ENCODE results near the gene TRHDE. TPM values are rescaled to one million over a fixed set of nuclear protein-coding genes. Genes with fewer than 3 reads are reported as not detected.
"Not testable (repeated sequence)": the region's sequence is repeated elsewhere in the genome, so short reads cannot be mapped to it uniquely, and the experiment has no call there.

Gene TRHDE
- total and polyA plus RNA-seq, 9 donors: 0.29 to 2.3 (median 0.49) TPM

DNA sequence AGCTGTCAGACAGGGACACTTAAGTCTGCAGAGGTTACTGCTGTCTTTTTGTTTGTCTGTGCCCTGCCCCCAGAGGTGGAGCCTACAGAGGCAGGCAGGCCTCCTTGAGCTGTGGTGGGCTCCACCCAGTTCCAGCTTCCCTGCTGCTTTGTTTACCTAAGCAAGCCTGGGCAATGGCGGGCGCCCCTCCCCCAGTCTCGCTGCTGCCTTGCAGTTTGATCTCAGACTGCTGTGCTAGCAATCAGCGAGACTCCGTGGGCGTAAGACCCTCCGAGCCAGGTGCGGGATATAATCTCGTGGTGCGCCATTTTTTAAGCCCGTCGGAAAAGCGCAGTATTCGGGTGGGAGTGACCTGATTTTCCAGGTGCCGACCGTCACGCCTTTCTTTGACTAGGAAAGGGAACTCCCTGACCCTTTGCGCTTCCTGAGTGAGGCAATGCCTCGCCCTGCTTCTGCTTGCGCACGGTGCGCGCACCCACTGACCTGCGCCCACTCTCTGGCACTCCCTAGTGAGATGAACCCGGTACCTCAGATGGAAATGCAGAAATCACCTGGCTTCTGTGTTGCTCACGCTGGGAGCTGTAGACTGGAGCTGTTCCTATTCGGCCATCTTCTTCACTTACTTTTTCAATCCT is 248.0 kb downstream of the TRHDE start:
- H3K27me3 ChIP-seq (ENCODE audit: control insufficient read depth, insufficient read depth, low read length); H3K9me3 ChIP-seq (replicated peaks; ENCODE audit: control insufficient read depth, low read depth, low read length); H3K4me1 ChIP-seq (ENCODE audit: control insufficient read depth, insufficient read depth, low read length); DNase-seq; H3K36me3 ChIP-seq (ENCODE audit: control insufficient read depth, insufficient read depth, low read length); H3K27ac ChIP-seq (ENCODE audit: low read length); H3K4me3 ChIP-seq (ENCODE audit: low read length): not testable (repeated sequence)
- 94% methylated on average over 20 of the region's 27 CpGs for WGBS (ENCODE audit: insufficient coverage)

DNA sequence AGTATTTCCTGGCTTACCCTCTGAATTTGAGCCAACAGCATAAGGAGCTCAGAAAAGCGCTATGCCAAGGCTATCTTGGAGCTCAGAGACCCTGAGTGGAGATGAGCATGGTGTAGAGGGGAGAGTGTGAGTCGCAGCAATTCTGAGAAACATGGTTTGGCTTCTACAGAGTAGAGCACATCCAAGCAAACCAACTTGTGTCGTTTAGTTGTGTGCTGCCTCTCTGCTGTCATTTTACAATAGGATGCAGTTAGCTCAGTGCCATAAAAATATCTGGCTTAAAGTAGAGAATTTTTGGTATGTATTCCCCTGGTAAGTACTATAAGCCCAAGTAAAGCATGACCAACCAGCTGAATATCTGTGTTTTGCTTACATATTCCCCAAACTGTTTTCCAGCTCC is 249.2 kb downstream of the TRHDE start:
- H3K27ac ChIP-seq (ENCODE audit: low read length): no peak overlapping the region
- no peaks in the 10 kb centered on the region for H3K9me3 ChIP-seq (replicated peaks; ENCODE audit: control insufficient read depth, low read depth, low read length)
- H3K36me3 ChIP-seq (ENCODE audit: control insufficient read depth, insufficient read depth, low read length): no peaks in the 10 kb centered on the region
- 17% methylated on average over 1 of the region's 3 CpGs for WGBS (ENCODE audit: insufficient coverage)
- DNase-seq: peak; percentile 67
- H3K4me3 ChIP-seq (ENCODE audit: low read length): no peak overlapping the region
- H3K27me3 ChIP-seq (ENCODE audit: control insufficient read depth, insufficient read depth, low read length): no peaks in the 10 kb centered on the region
- H3K4me1 ChIP-seq (ENCODE audit: control insufficient read depth, insufficient read depth, low read length): no peaks in the 10 kb centered on the region

DNA sequence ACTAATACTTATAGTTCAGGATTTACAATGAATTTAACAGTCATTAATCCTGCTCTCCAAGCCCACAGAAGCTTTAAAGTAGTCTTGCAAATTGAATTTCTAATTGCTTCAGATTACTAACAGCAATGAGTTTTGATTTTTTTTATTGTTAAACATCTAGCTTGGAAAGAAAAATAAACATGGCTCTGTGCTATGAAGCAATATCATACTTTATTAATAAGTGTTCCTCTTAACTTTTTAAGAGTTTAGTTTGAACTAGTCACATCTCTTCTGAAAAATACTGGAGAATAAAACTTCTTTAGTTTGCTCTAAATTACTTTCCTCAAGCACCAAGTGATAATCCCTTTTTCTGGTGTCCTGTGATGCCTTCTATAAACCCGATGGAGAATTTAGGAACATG is 250.2 kb downstream of the TRHDE start:
- no peaks in the 10 kb centered on the region for H3K36me3 ChIP-seq (ENCODE audit: control insufficient read depth, insufficient read depth, low read length)
- H3K27ac ChIP-seq (ENCODE audit: low read length): no peak overlapping the region
- no peaks in the 10 kb centered on the region for H3K27me3 ChIP-seq (ENCODE audit: control insufficient read depth, insufficient read depth, low read length)
- DNase-seq: no peak
- H3K4me1 ChIP-seq (ENCODE audit: control insufficient read depth, insufficient read depth, low read length): no peaks in the 10 kb centered on the region
- no peaks in the 10 kb centered on the region for H3K9me3 ChIP-seq (replicated peaks; ENCODE audit: control insufficient read depth, low read depth, low read length)
- no CpG with 5 or more reads among the region's 1 CpG for WGBS (ENCODE audit: insufficient coverage)
- no peak overlapping the region for H3K4me3 ChIP-seq (ENCODE audit: low read length)

DNA sequence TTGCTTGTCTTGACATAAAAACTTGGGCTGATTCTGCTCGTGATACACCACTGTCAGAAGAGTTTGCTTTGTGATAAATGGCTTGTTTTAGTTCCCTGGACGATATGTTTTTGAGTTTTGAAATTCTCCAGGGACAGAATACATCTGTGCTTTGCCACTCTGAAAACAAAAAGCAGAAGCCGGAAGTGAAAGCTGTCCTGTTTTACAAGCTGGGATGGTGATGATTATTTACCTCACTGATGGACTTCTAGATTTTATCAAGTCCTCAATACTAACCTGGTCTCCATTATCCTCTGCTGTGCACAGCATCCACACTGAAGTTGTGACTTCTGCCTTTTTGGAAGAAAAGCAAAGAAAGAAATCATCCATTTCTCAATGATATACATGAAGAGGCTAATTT is 251.6 kb downstream of the TRHDE start:
- no peak overlapping the region for H3K4me3 ChIP-seq (ENCODE audit: low read length)
- H3K27me3 ChIP-seq (ENCODE audit: control insufficient read depth, insufficient read depth, low read length): no peaks in the 10 kb centered on the region
- no peaks in the 10 kb centered on the region for H3K9me3 ChIP-seq (replicated peaks; ENCODE audit: control insufficient read depth, low read depth, low read length)
- no peaks in the 10 kb centered on the region for H3K4me1 ChIP-seq (ENCODE audit: control insufficient read depth, insufficient read depth, low read length)
- H3K36me3 ChIP-seq (ENCODE audit: control insufficient read depth, insufficient read depth, low read length): no peaks in the 10 kb centered on the region
- H3K27ac ChIP-seq (ENCODE audit: low read length): no peak overlapping the region
- WGBS (ENCODE audit: insufficient coverage): 51% methylated on average over 2 of the region's 3 CpGs
- no peak for DNase-seq

DNA sequence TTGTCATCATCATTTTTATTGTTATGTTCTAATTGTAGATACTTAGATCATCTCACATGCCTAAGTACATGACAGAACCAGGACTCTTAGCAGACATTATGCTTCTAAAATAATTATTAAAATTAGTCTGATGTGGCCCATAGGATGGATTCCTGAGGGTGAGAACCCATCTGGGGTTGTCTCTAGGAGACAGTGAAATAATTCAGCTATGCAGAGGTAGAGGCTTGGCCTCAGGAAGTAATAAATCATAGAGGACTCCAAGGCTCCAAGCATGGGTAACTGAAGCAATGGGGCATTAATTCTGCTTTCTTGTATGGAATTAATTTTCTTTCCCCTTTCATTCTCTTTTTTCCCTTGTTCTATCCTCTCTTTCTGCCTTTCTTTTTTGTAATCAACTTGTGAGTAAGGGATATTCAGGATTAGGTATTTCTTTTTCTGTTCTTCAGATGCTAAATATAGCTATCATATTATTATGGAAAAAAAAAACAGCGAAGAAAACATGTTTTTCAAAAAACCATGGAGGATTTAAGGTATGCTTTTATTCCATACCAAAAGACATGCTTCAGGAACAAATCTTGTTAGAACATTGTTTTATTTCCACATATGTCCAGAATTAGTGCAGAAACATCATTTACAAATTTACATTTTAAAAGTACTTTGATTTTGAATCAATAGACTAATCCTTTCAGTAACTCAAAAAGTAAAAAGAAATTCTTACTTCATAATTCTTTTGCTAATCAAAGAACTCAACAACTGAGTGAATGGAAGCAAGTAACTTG is 263.2 kb downstream of the TRHDE start:
- Histone ChIP-seq H3K36me3 (ENCODE audit: control insufficient read depth, insufficient read depth, low read length) (no peaks in the 10 kb centered on the region), H3K4me1 (ENCODE audit: control insufficient read depth, insufficient read depth, low read length) (no peaks in the 10 kb centered on the region), H3K27ac (ENCODE audit: low read length) (no peak overlapping the region), H3K27me3 (ENCODE audit: control insufficient read depth, insufficient read depth, low read length) (no peaks in the 10 kb centered on the region), H3K9me3 (replicated peaks; ENCODE audit: control insufficient read depth, low read depth, low read length) (no peaks in the 10 kb centered on the region), H3K4me3 (ENCODE audit: low read length) (no peak overlapping the region)
- DNase-seq: no peak
- WGBS (ENCODE audit: insufficient coverage): no CpG with 5 or more reads among the region's 1 CpG

DNA sequence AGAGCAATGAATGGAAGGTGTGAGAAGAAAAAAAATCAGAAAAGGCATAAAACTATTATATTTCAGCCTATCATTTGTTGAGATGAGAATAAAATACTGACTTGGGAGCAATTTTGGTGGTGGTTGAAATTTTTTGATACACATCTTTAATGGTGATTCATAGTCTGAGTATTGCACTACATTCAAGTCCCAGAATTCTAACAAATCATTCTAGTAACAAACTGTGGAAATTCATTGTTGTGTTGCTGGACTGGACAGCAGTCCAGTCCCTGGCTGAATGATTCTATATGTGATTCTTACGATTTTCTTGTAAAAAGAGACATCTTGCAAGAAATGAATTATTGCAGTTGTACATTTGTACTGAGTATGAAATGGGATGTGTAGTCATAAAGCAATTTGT is 268.6 kb downstream of the TRHDE start:
- no peak for DNase-seq
- Histone ChIP-seq H3K27me3 (ENCODE audit: control insufficient read depth, insufficient read depth, low read length) (no peaks in the 10 kb centered on the region), H3K4me3 (ENCODE audit: low read length) (no peak overlapping the region), H3K36me3 (ENCODE audit: control insufficient read depth, insufficient read depth, low read length) (no peaks in the 10 kb centered on the region), H3K9me3 (replicated peaks; ENCODE audit: control insufficient read depth, low read depth, low read length) (no peaks in the 10 kb centered on the region), H3K4me1 (ENCODE audit: control insufficient read depth, insufficient read depth, low read length) (no peaks in the 10 kb centered on the region), H3K27ac (ENCODE audit: low read length) (no peak overlapping the region)
- no CpG with 5 or more reads among the region's 1 CpG for WGBS (ENCODE audit: insufficient coverage)

DNA sequence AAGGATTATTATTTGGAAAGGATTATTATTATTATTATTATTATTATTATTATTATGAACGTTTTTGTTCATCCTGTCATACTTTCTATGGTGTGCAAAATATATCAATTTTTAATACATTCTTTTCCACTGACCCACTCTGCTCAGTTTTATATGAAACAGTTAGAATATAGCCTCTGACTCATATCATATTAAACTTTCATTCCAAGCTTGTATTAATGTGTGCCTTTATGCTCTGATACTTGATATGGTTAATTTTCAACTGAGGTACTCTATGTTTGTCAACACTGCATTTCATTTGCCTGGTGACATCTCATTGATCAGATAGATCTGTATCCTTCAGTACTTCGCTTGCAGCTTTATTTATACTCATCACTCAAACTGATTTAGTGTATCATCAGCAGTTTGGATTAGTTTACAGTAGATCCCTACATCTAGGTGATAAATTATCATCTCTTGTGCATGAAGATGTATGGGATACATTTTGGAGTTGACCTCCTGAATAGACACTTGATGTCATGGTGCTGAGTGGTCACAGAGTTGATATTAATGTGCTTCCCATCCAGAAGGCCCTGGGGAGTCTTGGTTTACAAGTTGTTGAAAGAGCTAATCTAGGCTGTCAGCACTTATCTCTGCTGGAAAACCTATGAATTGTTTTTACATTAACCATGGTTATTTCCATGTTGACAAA is 271.8 kb downstream of the TRHDE start:
- no peak for DNase-seq
- H3K27ac ChIP-seq (ENCODE audit: low read length): no peak overlapping the region
- no peaks in the 10 kb centered on the region for H3K9me3 ChIP-seq (replicated peaks; ENCODE audit: control insufficient read depth, low read depth, low read length)
- H3K27me3 ChIP-seq (ENCODE audit: control insufficient read depth, insufficient read depth, low read length): no peaks in the 10 kb centered on the region
- no CpG with 5 or more reads among the region's 2 CpGs for WGBS (ENCODE audit: insufficient coverage)
- H3K36me3 ChIP-seq (ENCODE audit: control insufficient read depth, insufficient read depth, low read length): no peaks in the 10 kb centered on the region
- H3K4me1 ChIP-seq (ENCODE audit: control insufficient read depth, insufficient read depth, low read length): no peaks in the 10 kb centered on the region
- H3K4me3 ChIP-seq (ENCODE audit: low read length): no peak overlapping the region

DNA sequence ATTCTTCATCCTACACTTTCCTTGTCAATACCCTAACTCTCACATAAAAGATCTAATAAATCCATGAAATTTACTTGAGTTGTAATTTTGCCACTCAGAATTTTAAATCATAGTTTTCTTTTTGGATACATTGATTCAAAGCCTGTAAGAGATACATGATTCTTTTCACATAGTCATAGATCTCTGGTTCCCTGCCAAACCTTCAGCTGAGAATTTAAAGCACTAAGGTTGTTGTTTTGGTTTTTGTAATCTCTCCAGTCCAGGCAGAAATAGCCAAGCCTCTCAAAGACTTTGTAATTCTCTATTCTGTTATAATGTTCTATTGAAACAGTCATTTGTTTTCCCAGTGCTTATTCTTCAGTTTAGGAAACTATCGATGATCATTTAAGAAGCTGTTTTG is 273.9 kb downstream of the TRHDE start:
- WGBS (ENCODE audit: insufficient coverage): no CpG with 5 or more reads among the region's 1 CpG
- no peaks in the 10 kb centered on the region for H3K36me3 ChIP-seq (ENCODE audit: control insufficient read depth, insufficient read depth, low read length)

DNA sequence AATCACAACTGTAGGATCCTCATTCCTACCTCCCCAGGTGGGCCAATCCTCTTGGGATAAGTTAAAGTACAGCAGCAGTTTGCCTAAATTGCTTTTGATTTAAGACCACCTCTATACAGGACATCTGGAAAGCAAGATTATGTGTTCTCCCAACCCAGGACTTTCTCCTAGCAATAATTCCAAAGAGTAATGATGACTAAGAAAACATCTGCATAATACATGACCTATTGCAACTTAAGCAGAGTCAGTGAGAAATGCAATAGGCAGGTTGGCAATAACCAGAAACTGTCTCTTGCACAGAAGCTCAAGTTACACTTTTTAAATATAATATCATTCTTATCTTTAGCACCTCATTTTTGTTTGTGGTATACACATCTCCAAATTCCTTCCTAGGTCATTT is 275.4 kb downstream of the TRHDE start:
- H3K27ac ChIP-seq (ENCODE audit: low read length): no peak overlapping the region
- no peaks in the 10 kb centered on the region for H3K27me3 ChIP-seq (ENCODE audit: control insufficient read depth, insufficient read depth, low read length)
- DNase-seq: peak; percentile 17

More for the DNA sequence above, 273.9 kb downstream of the TRHDE start:
- peak; percentile 13 for DNase-seq
- H3K4me1 ChIP-seq (ENCODE audit: control insufficient read depth, insufficient read depth, low read length): no peaks in the 10 kb centered on the region
- no peaks in the 10 kb centered on the region for H3K27me3 ChIP-seq (ENCODE audit: control insufficient read depth, insufficient read depth, low read length)
- H3K9me3 ChIP-seq (replicated peaks; ENCODE audit: control insufficient read depth, low read depth, low read length): no peaks in the 10 kb centered on the region
- no peak overlapping the region for H3K4me3 ChIP-seq (ENCODE audit: low read length)
- H3K27ac ChIP-seq (ENCODE audit: low read length): no peak overlapping the region

DNA sequence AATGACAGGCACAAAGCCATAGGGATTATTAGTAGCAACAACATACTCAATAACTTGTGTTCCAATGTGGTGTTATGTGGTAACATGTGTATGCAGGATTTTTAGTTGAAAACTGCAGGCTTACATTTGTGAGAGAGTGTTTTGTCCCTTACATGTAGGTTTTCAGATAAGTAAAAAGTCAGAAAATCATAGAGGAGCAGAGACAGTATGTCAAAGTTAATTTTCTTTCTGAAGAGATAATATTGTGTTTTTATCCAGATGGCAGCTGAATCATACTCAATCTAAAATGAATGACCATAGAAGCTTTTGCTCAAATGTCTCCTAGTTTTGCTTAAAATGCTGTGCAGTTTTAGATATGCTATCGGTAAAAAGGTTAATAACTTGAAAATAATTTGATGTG is 277.0 kb downstream of the TRHDE start:
- H3K27me3 ChIP-seq (ENCODE audit: control insufficient read depth, insufficient read depth, low read length): no peaks in the 10 kb centered on the region
- H3K9me3 ChIP-seq (replicated peaks; ENCODE audit: control insufficient read depth, low read depth, low read length): no peaks in the 10 kb centered on the region
- H3K36me3 ChIP-seq (ENCODE audit: control insufficient read depth, insufficient read depth, low read length): no peaks in the 10 kb centered on the region
- DNase-seq: no peak
- H3K4me3 ChIP-seq (ENCODE audit: low read length): no peak overlapping the region
- no CpG with 5 or more reads among the region's 1 CpG for WGBS (ENCODE audit: insufficient coverage)
- H3K27ac ChIP-seq (ENCODE audit: low read length): no peak overlapping the region
- no peaks in the 10 kb centered on the region for H3K4me1 ChIP-seq (ENCODE audit: control insufficient read depth, insufficient read depth, low read length)

More for the DNA sequence above, 275.4 kb downstream of the TRHDE start:
- Histone ChIP-seq H3K4me3 (ENCODE audit: low read length) (no peak overlapping the region), H3K4me1 (ENCODE audit: control insufficient read depth, insufficient read depth, low read length) (no peaks in the 10 kb centered on the region), H3K36me3 (ENCODE audit: control insufficient read depth, insufficient read depth, low read length) (no peaks in the 10 kb centered on the region), H3K9me3 (replicated peaks; ENCODE audit: control insufficient read depth, low read depth, low read length) (no peaks in the 10 kb centered on the region)

Measured in muscle of leg (tissue), 11 donors.